Measurements from ENCODE around the gene RNLS. TPM values are rescaled to one million over a fixed set of nuclear protein-coding genes. Genes with fewer than 3 reads are reported as not detected.
"Not testable (repeated sequence)": the region's sequence is repeated elsewhere in the genome, so short reads cannot be mapped to it uniquely, and the experiment has no call there.

The RNLS gene
- total RNA-seq, 1 donor from 2014 or later, result 10.2 TPM

GRCh38 chr10:88309365-88309764 lies 273.8 kb downstream of the RNLS start:
- no peak for DNase-seq (ENCODE audit: low spot score)

GRCh38 chr10:88308361-88308760 lies 274.8 kb downstream of the RNLS start:
- DNase-seq (ENCODE audit: low spot score), result not testable (repeated sequence)

- DNase-seq (ENCODE audit: low spot score), result no peak
Observed at GRCh38 chr10:88299787-88300186, 283.3 kb downstream of the RNLS start.

GRCh38 chr10:88297103-88297502 lies 286.0 kb downstream of the RNLS start:
- no peak for DNase-seq (ENCODE audit: low spot score)

GRCh38 chr10:88293651-88294230 lies 289.4 kb downstream of the RNLS start:
- no peak for DNase-seq (ENCODE audit: low spot score)

GRCh38 chr10:88293073-88293472 lies 290.0 kb downstream of the RNLS start:
- DNase-seq (ENCODE audit: low spot score), result no peak

- DNase-seq (ENCODE audit: low spot score), result no peak
Observed at GRCh38 chr10:88292185-88292514, 291.0 kb downstream of the RNLS start.

- DNase-seq (ENCODE audit: low spot score), result no peak
Observed at GRCh38 chr10:88291289-88292184, 291.6 kb downstream of the RNLS start.

GRCh38 chr10:88289342-88289741 lies 293.8 kb downstream of the RNLS start:
- DNase-seq (ENCODE audit: low spot score), result no peak

- no peak for DNase-seq (ENCODE audit: low spot score)
Observed at GRCh38 chr10:88288320-88289059, 294.6 kb downstream of the RNLS start.

- no peak for DNase-seq (ENCODE audit: low spot score)
Observed at GRCh38 chr10:88286030-88286429, 297.1 kb downstream of the RNLS start.

- DNase-seq (ENCODE audit: low spot score), result no peak
Observed at GRCh38 chr10:88281592-88282347, 301.3 kb downstream of the RNLS start.

GRCh38 chr10:88280518-88280917 lies 302.6 kb downstream of the RNLS start:
- DNase-seq (ENCODE audit: low spot score), result no peak

GRCh38 chr10:88278912-88279311 lies 304.2 kb downstream of the RNLS start:
- no peak for DNase-seq (ENCODE audit: low spot score)

GRCh38 chr10:88276945-88277344 lies 306.2 kb downstream of the RNLS start:
- not testable (repeated sequence) for DNase-seq (ENCODE audit: low spot score)

- no peak for DNase-seq (ENCODE audit: low spot score)
Observed at GRCh38 chr10:88274286-88274685, 308.8 kb downstream of the RNLS start.

- no peak for DNase-seq (ENCODE audit: low spot score)
Observed at GRCh38 chr10:88273567-88273966, 309.6 kb downstream of the RNLS start.

GRCh38 chr10:88271761-88272543 lies 311.2 kb downstream of the RNLS start:
- no peak for DNase-seq (ENCODE audit: low spot score)

- DNase-seq (ENCODE audit: low spot score), result no peak
Observed at GRCh38 chr10:88270871-88271713, 312.0 kb downstream of the RNLS start.

All from mesenteric fat pad (tissue), 1 donor.